Prostate gland (tissue), 2 donors: ENCODE measurements around the gene PANK4.

Experiments
- CTCF ChIP-seq, 4 experiments: fragments of 200-600 bp in 2 of 4; fragments of 450-650 bp in 2 of 4; sonication (generic) in 2 of 4; IDR thresholded peaks; 1 replicate in 3 of 4; 2 replicates in 1 of 4; pipeline ENCODE4 v1.5.1; 2016 to 2019; ENCODE audit warnings: antibody characterized with exemption in 4 of 4, mild to moderate bottlenecking in 2 of 4, moderate library complexity in 2 of 4
- POLR2A ChIP-seq: fragments of 450-650 bp; IDR thresholded peaks from one replicate; pipeline ENCODE4 v1.6.1; 2016; ENCODE audit warnings: antibody characterized with exemption, mild to moderate bottlenecking
- POLR2AphosphoS5 ChIP-seq: sonication (generic); formaldehyde crosslinking; IDR thresholded peaks from one replicate; pipeline ENCODE4 v1.6.1; 2017; ENCODE audit warnings: antibody characterized with exemption

DNA sequence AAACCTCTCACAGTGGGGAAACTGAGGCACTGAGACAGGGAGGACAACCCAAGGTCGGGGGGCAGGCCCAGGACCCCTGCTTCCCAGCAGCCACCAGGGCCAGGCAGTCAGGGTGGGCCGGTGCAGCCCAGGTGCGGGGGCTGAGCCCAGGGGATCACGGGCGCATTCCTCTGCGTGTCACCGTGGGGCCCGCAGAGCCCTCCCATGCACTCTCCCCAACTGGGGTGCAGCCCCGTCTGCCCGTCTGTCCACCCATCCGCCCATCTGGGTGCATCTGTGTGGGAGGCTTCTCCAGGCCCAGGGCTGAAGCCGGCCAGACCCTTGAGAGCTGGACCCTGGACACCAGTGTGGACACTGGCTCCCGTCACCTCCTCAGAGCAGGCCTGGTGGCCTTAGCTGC, 53.2 kb downstream of the PANK4 start:
- TF ChIP-seq CTCF (IDR thresholded peaks at IDR 0.05) (no peak), POLR2A (no peak), POLR2AphosphoS5 (no peak)
